ENCODE results near the gene BTC.
A peak's percentile ranks its signal among the peaks of the same experiment; 100 is the strongest.
"Not testable (repeated sequence)": the region's sequence is repeated elsewhere in the genome, so short reads cannot be mapped to it uniquely, and the experiment has no call there.

Gene BTC

DNA sequence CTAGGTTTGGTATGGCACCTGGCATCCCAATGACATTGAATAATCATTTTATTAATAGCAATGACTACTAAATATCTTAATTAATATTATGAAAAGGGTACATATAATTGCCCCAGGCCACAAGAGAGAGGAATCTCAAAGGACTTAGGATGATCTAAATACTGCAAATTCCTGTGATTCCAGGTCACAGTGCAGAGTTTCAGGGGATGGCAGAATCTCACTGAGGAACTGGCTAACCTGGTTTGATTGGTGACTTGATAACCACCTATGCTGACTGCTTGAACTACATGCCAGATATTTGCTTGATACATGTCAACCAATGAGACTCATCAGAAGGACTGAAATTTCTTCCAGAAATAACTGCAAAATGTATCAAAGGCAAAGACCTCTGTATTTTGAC, 37.2 kb downstream of the BTC start:
- no peak for DNase-seq

DNA sequence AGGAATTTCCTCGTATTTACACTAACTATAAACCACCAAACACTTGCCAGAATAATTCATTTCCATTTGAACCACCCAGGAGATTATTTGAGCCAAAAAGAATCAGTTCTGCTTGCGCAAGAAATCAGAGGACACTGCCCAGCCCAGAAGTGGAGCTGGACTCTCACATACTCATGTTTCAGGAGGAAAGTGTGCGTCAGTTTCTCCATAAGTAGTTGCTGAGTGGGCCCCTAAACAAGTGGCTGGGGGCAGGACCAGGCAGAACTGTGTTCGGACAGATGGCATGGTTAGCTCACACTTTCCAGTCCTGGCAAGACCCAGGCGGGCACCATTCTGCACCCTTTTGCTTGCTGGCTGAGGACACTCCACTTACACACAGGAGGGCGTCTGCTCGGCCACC, 38.8 kb downstream of the BTC start:
- no peak for DNase-seq

- no peak for DNase-seq
These were observed 40.1 kb downstream of the BTC start for GRCh38 chr4:74754218-74754617.

DNA sequence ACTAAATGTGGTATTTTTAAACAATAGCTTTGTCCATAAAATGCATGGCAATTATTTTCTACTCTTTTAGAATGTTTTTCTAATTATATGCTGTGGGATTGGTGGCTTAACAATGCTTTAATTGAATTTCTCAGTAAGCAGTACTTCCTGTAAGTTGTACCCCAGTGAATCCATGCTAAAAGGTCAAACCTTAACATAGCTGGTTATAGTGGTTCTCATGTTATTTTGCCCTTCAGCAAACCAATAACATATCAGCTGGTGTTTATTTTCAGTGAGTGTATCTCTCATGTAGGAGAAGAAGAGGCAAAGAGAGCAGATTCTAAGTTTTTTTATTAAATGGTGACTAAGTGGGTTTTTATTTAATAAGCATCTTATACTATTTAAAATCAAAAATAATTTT, 41.5 kb downstream of the BTC start:
- no peak for DNase-seq

GRCh38 chr4:74751856-74752255, 42.5 kb downstream of the BTC start:
- DNase-seq: no peak

DNA sequence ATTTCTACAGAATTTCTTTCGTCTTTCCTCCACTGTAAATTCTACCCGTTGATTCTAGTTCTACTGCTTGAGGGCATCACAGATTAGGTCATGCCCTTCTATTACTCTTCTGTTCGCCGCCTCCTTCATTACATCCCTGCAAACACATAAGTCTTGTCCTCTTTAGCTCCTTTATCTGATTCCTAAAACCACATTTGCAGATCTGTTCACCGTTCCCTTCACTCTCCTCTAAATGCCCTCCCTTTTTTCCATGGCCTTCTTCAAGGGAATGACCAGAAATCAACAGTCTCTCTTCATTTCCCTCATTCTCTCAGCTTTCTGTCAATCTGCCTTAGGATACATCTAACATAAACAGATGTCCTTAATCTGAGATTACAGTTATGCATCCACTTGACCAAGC, 43.1 kb downstream of the BTC start:
- no peak for DNase-seq

- DNase-seq: no peak
These were observed 52.1 kb downstream of the BTC start for GRCh38 chr4:74742185-74742584.

GRCh38 chr4:74738464-74739143, 55.7 kb downstream of the BTC start:
- DNase-seq: peak; percentile 11

DNA sequence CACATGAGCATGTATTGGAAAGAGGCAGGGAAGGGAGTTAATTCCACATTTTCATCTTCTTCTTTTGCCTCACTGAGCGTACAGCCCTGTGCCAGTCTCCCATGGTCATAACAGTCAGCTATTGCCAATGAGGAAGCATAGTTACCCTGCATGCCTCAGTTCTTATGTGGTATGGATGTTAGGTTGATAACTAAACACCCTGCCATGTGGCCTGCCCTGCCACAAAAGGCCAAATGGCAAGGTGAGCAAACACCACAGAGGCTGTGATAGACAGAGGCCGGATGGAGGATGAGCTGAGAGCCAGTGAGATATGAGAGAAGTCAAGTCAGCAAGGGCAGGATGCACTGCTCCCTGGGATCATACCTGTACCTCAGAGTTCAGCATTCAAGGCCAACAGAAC, 59.3 kb downstream of the BTC start:
- no peak for DNase-seq

- no peak for DNase-seq
These were observed 60.6 kb downstream of the BTC start for GRCh38 chr4:74733756-74734155.

- DNase-seq: no peak
These were observed 69.3 kb downstream of the BTC start for GRCh38 chr4:74724979-74725378.

GRCh38 chr4:74716436-74716765, 77.9 kb downstream of the BTC start:
- DNase-seq: no peak

DNA sequence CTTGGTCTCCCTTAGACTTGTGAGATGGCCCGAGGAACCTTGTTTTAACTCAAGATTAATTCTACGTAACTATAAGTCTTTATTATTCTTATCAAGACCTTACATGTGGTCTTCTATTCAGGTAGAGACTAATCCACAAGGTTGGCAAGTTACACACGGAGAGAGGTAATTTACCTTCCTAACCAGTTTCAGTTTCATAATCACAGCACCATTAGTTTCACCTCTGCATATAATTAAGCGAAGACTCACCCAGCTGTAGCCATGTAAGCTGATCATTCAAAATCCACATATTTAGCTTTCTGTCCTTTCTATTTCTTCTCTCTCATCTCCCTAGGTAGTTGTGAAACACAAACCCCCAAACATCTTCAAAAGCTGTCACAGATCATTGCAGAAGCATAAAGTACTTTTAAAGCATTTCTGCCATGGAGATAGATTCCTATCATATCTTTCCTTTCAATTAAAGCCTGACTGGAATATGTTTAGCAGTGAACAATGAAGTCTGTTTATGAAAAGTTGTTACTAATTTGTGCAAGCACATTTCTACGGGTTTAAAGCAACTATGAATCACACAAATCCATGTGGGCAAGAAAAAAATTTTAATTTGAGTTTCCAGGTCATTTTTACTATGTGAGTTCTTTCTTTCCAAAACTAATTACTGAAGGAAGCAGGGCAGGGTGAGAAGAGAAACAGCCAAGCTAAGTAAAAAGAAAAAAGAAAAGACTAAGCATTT, 78.5 kb downstream of the BTC start:
- no peak for DNase-seq

DNA sequence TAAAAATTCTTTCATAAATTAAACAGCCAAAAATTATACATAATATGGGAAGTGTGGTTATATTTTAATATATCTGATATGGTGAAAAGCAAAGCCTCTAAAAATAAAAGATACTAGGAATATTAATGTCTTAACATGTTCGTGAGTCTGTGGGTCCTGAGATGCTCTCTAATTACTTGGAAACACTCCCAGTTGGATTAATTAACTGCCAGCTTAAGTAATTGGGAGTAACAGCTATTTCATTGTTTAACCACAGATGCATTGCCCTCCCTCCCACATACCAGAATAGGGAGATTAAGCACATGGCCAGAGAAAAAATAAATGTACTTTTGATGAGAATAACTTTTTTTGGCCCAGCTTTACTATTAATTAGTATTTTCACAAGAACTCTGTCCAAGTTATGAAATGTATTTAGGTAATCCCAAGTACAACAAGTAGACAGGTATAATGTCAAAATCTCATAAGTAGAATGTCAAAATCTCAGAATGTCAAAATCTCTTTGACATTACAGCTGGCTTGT, 79.7 kb downstream of the BTC start:
- no peak for DNase-seq

GRCh38 chr4:74708135-74708534, 86.2 kb downstream of the BTC start:
- DNase-seq: not testable (repeated sequence)
